Measurements from ENCODE around the gene TSPAN15. TPM values are rescaled to one million over a fixed set of nuclear protein-coding genes. Genes with fewer than 3 reads are reported as not detected.

Gene TSPAN15
- total RNA-seq, 2 experiments from 2014 or later: 0.58 to 1.2 TPM

- no peaks in the 10 kb centered on the region for H3K27me3 Mint-ChIP-seq
- peaks cover 2% of the 10 kb centered on the region for H3K36me3 Mint-ChIP-seq (ENCODE audit: low read depth)
- no peak overlapping the region for H3K27ac Mint-ChIP-seq
- intact Hi-C loops (cut with micrococcal nuclease): no loop called here
- no peak overlapping the region for H3K4me3 Mint-ChIP-seq
- ATAC-seq (no peak), DNase-seq (no peak)
- POLR2A ChIA-PET: no interaction called here
- peaks cover 15% of the 10 kb centered on the region for H3K9me3 Mint-ChIP-seq
- TF ChIP-seq CTCF (IDR thresholded peaks at IDR 0.05): no peak
- H3K4me1 Mint-ChIP-seq (ENCODE audit: low read depth): no peaks in the 10 kb centered on the region
- CTCF ChIA-PET: no interaction called here
These were observed 38.3 kb downstream of the TSPAN15 start for GRCh38 chr10:69489506-69490090.

DNA sequence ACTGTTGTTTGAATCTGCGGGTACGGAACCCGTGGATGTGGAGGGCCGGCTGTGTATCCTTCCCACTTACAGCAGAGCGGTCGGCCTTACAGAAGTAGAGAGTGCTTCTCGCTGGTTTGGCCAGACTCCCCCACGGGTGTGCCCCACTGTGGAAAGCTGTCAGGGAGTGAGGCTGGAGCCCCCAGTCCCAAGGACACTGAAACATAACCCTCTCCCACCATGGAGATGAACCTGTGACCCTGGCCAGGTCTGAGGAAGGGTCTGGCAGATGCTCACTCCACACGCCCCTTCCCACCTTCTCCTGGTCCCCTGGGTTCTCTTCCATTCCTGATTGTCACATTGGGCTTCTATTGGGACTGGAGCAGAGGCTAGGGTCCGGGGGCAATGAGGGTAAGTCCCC, 39.6 kb downstream of the TSPAN15 start:
- H3K9me3 Mint-ChIP-seq: peaks cover 15% of the 10 kb centered on the region
- CTCF ChIA-PET: no interaction called here
- no peaks in the 10 kb centered on the region for H3K27me3 Mint-ChIP-seq
- no peak for TF ChIP-seq CTCF (IDR thresholded peaks at IDR 0.05)
- POLR2A ChIA-PET: no interaction called here
- H3K36me3 Mint-ChIP-seq (ENCODE audit: low read depth): peaks cover 2% of the 10 kb centered on the region
- H3K4me1 Mint-ChIP-seq (ENCODE audit: low read depth): no peaks in the 10 kb centered on the region
- intact Hi-C loops (cut with micrococcal nuclease): no loop called here
- DNase-seq: no peak
- no peak for ATAC-seq
- H3K27ac Mint-ChIP-seq: no peak overlapping the region
- H3K4me3 Mint-ChIP-seq: no peak overlapping the region

GRCh38 chr10:69491611-69492010, 40.3 kb downstream of the TSPAN15 start:
- no peak overlapping the region for H3K27ac Mint-ChIP-seq
- CTCF ChIA-PET: interaction anchor here (1.0 kb wide), 1 partner anchor 20 kb away, joined by 3 read pairs; no protein-coding TSS in a partner anchor
- no peak for TF ChIP-seq CTCF (IDR thresholded peaks at IDR 0.05)
- ATAC-seq (no peak), DNase-seq (no peak)
- no peak overlapping the region for H3K4me3 Mint-ChIP-seq
- H3K36me3 Mint-ChIP-seq (ENCODE audit: low read depth): peaks cover 2% of the 10 kb centered on the region
- peaks cover 15% of the 10 kb centered on the region for H3K9me3 Mint-ChIP-seq
- POLR2A ChIA-PET: interaction anchor here (0.6 to 1.6 kb wide), 2 partner anchors 15 to 72 kb away, joined by 3 read pairs; no protein-coding TSS in a partner anchor
- no peaks in the 10 kb centered on the region for H3K27me3 Mint-ChIP-seq
- no peaks in the 10 kb centered on the region for H3K4me1 Mint-ChIP-seq (ENCODE audit: low read depth)
- intact Hi-C loops (cut with micrococcal nuclease): no loop called here

- H3K27me3 Mint-ChIP-seq: no peaks in the 10 kb centered on the region
- intact Hi-C loops (cut with micrococcal nuclease): no loop called here
- ATAC-seq: no peak
- TF ChIP-seq CTCF (IDR thresholded peaks at IDR 0.05): no peak
- peaks cover 15% of the 10 kb centered on the region for H3K9me3 Mint-ChIP-seq
- H3K27ac Mint-ChIP-seq: no peak overlapping the region
- peaks cover 2% of the 10 kb centered on the region for H3K36me3 Mint-ChIP-seq (ENCODE audit: low read depth)
- ChIA-PET CTCF (interaction anchor here (1.0 kb wide), 1 partner anchor 21 kb away, joined by 3 read pairs; no protein-coding TSS in a partner anchor), POLR2A (interaction anchor here (1.6 kb wide), 1 partner anchor 15 kb away, joined by 3 read pairs; no protein-coding TSS in a partner anchor)
- H3K4me3 Mint-ChIP-seq: no peak overlapping the region
- no peak for DNase-seq
- no peaks in the 10 kb centered on the region for H3K4me1 Mint-ChIP-seq (ENCODE audit: low read depth)
These were observed 41.0 kb downstream of the TSPAN15 start for GRCh38 chr10:69492091-69492745.
